Activated naive CD4-positive, alpha-beta T cell treated with anti-CD3 and anti-CD28 coated beads, Interleukin-2, amount 10 ng/mL, durations not matched to agents 7 days and 5 days (primary cell): Measurements from ENCODE around the gene COL8A1.

ENCODE experiments used
- CTCF ChIA-PET: fragments of 350-600 bp; sonication (Branson Sonifier 250); formaldehyde crosslinking; loops from one replicate; lab custom pipeline; 2021; ENCODE audit warnings: antibody characterized with exemption; lab: Charles Lee
- DNase-seq: peaks from one replicate; pipeline ENCODE4 v3.0.0-alpha.2; 2020
- H3K27ac Mint-ChIP-seq: one replicate; pipeline ENCODE4 v1.8.0; 2021; ENCODE audit warnings: mild to moderate bottlenecking, moderate library complexity, mixed read lengths
- H3K27me3 Mint-ChIP-seq: one replicate; pipeline ENCODE4 v1.8.0; 2021; ENCODE audit warnings: mild to moderate bottlenecking, mixed read lengths
- H3K36me3 Mint-ChIP-seq: one replicate; pipeline ENCODE4 v1.8.0; 2021; ENCODE audit warnings: mixed read lengths
- H3K4me1 Mint-ChIP-seq: one replicate; pipeline ENCODE4 v1.8.0; 2021; ENCODE audit warnings: mixed read lengths
- H3K4me3 Mint-ChIP-seq: one replicate; pipeline ENCODE4 v1.8.0; 2021; ENCODE audit warnings: mild to moderate bottlenecking, moderate library complexity, mixed read lengths
- H3K9me3 Mint-ChIP-seq: one replicate; pipeline ENCODE4 v1.8.0; 2021; ENCODE audit warnings: mixed read lengths

The COL8A1 gene

GRCh38 chr3:99810403-99810802 is 172.0 kb downstream of the COL8A1 start:
- CTCF ChIA-PET = interaction anchor here (1.2 kb wide), 1 partner anchor 16 kb away, joined by 3 read pairs; no protein-coding TSS in a partner anchor
- H3K27ac Mint-ChIP-seq = no peak overlapping the region

GRCh38 chr3:99817047-99817436 is 178.6 kb downstream of the COL8A1 start:
- Mint-ChIP-seq H3K27ac (peak overlapping the region; percentile 96), H3K36me3 (no peaks in the 10 kb centered on the region), H3K27me3 (peaks cover 6% of the 10 kb centered on the region), H3K4me1 (peaks cover 37% of the 10 kb centered on the region), H3K9me3 (no peaks in the 10 kb centered on the region), H3K4me3 (peak overlapping the region; percentile 92)
- CTCF ChIA-PET = interaction anchor here (0.9 to 1.2 kb wide), 4 partner anchors 8 to 893 kb away, joined by 3 to 5 read pairs (median 4); partner anchors contain the start of gene TFG
- peak; percentile 25 for DNase-seq

More at GRCh38 chr3:99810403-99810802, 172.0 kb downstream of the COL8A1 start:
- Mint-ChIP-seq H3K27me3 (peaks cover 11% of the 10 kb centered on the region), H3K4me1 (no peaks in the 10 kb centered on the region), H3K4me3 (no peak overlapping the region), H3K9me3 (peaks cover 5% of the 10 kb centered on the region), H3K36me3 (peaks cover 2% of the 10 kb centered on the region)
- no peak for DNase-seq

GRCh38 chr3:99817437-99818240 is 179.2 kb downstream of the COL8A1 start, which contains the start of gene CMSS1:
CMSS1 (plus strand) TSS chr3:99817862.
- H3K9me3 Mint-ChIP-seq = no peaks in the 10 kb centered on the region

GRCh38 chr3:99818818-99819217 is 180.4 kb downstream of the COL8A1 start:
- Mint-ChIP-seq H3K4me1 (peaks cover 37% of the 10 kb centered on the region), H3K27ac (peak overlapping the region; percentile 96), H3K27me3 (no peaks in the 10 kb centered on the region), H3K9me3 (no peaks in the 10 kb centered on the region), H3K4me3 (peak overlapping the region; percentile 92), H3K36me3 (no peaks in the 10 kb centered on the region)
- DNase-seq = no peak
- CTCF ChIA-PET = interaction anchor here (1.8 kb wide), 1 partner anchor 13 kb away, joined by 8 read pairs; no protein-coding TSS in a partner anchor

More at GRCh38 chr3:99817437-99818240, 179.2 kb downstream of the COL8A1 start, which contains the start of gene CMSS1:
- Mint-ChIP-seq H3K27me3 (no peaks in the 10 kb centered on the region), H3K27ac (peak within 1 kb of the TSS; percentile 96), H3K4me1 (peaks cover 37% of the 10 kb centered on the region), H3K4me3 (peak within 1 kb of the TSS; percentile 92), H3K36me3 (no peaks in the 10 kb centered on the region)
- DNase-seq = peak; percentile 97
- CTCF ChIA-PET = interaction anchor here (0.9 to 1.8 kb wide), 6 partner anchors 8 to 892 kb away, joined by 3 to 8 read pairs (median 4); partner anchors contain the start of gene TFG

- Mint-ChIP-seq H3K9me3 (no peaks in the 10 kb centered on the region), H3K4me1 (peaks cover 13% of the 10 kb centered on the region), H3K27me3 (no peaks in the 10 kb centered on the region), H3K27ac (no peak overlapping the region), H3K36me3 (no peaks in the 10 kb centered on the region), H3K4me3 (no peak overlapping the region)
- DNase-seq = no peak
- CTCF ChIA-PET = interaction anchor here (1.0 to 4.4 kb wide), 2 partner anchors 7 to 430 kb away, joined by 3 to 25 read pairs; no protein-coding TSS in a partner anchor
Observed at GRCh38 chr3:99823723-99824711, 185.6 kb downstream of the COL8A1 start.

- no peaks in the 10 kb centered on the region for H3K27me3 Mint-ChIP-seq
- no peaks in the 10 kb centered on the region for H3K36me3 Mint-ChIP-seq
- DNase-seq = no peak
- H3K27ac Mint-ChIP-seq = no peak overlapping the region
- H3K9me3 Mint-ChIP-seq = no peaks in the 10 kb centered on the region
- H3K4me3 Mint-ChIP-seq = no peak overlapping the region
- CTCF ChIA-PET = no interaction called here
- H3K4me1 Mint-ChIP-seq = peaks cover 6% of the 10 kb centered on the region
Observed at GRCh38 chr3:99825004-99825640, 186.7 kb downstream of the COL8A1 start.

GRCh38 chr3:99829844-99830243 is 191.4 kb downstream of the COL8A1 start:
- H3K9me3 Mint-ChIP-seq = no peaks in the 10 kb centered on the region
- no peaks in the 10 kb centered on the region for H3K36me3 Mint-ChIP-seq
- DNase-seq = no peak
- CTCF ChIA-PET = interaction anchor here (1.2 to 1.9 kb wide), 2 partner anchors 424 to 633 kb away, joined by 3 to 5 read pairs; no protein-coding TSS in a partner anchor
- H3K4me3 Mint-ChIP-seq = no peak overlapping the region
- H3K27ac Mint-ChIP-seq = no peak overlapping the region
- H3K4me1 Mint-ChIP-seq = no peaks in the 10 kb centered on the region
- H3K27me3 Mint-ChIP-seq = no peaks in the 10 kb centered on the region

- CTCF ChIA-PET = interaction anchor here (1.1 to 5.3 kb wide), 4 partner anchors 9 to 421 kb away, joined by 3 to 42 read pairs (median 4); no protein-coding TSS in a partner anchor
- Mint-ChIP-seq H3K4me1 (no peaks in the 10 kb centered on the region), H3K27ac (no peak overlapping the region), H3K36me3 (no peaks in the 10 kb centered on the region), H3K9me3 (no peaks in the 10 kb centered on the region), H3K27me3 (no peaks in the 10 kb centered on the region), H3K4me3 (no peak overlapping the region)
- DNase-seq = no peak
Observed at GRCh38 chr3:99833617-99834205, 195.3 kb downstream of the COL8A1 start.

GRCh38 chr3:99834211-99834957 is 196.0 kb downstream of the COL8A1 start:
- H3K27me3 Mint-ChIP-seq = no peaks in the 10 kb centered on the region
- H3K4me3 Mint-ChIP-seq = no peak overlapping the region
- DNase-seq = no peak
- H3K36me3 Mint-ChIP-seq = no peaks in the 10 kb centered on the region
- no peaks in the 10 kb centered on the region for H3K4me1 Mint-ChIP-seq
- H3K9me3 Mint-ChIP-seq = no peaks in the 10 kb centered on the region
- CTCF ChIA-PET = interaction anchor here (1.1 to 5.3 kb wide), 3 partner anchors 9 to 420 kb away, joined by 3 to 42 read pairs (median 6); no protein-coding TSS in a partner anchor
- H3K27ac Mint-ChIP-seq = no peak overlapping the region

GRCh38 chr3:99836681-99837080 is 198.3 kb downstream of the COL8A1 start:
- CTCF ChIA-PET = interaction anchor here (1.6 kb wide), 1 partner anchor 417 kb away, joined by 6 read pairs; no protein-coding TSS in a partner anchor

GRCh38 chr3:99837715-99838114 is 199.3 kb downstream of the COL8A1 start:
- Mint-ChIP-seq H3K4me3 (no peak overlapping the region), H3K4me1 (no peaks in the 10 kb centered on the region), H3K27ac (no peak overlapping the region), H3K9me3 (no peaks in the 10 kb centered on the region), H3K36me3 (no peaks in the 10 kb centered on the region), H3K27me3 (no peaks in the 10 kb centered on the region)
- CTCF ChIA-PET = interaction anchor here (1.6 kb wide), 1 partner anchor 416 kb away, joined by 6 read pairs; no protein-coding TSS in a partner anchor
- DNase-seq = no peak

More at GRCh38 chr3:99836681-99837080, 198.3 kb downstream of the COL8A1 start:
- H3K36me3 Mint-ChIP-seq = no peaks in the 10 kb centered on the region
- H3K27ac Mint-ChIP-seq = no peak overlapping the region
- H3K27me3 Mint-ChIP-seq = no peaks in the 10 kb centered on the region
- no peaks in the 10 kb centered on the region for H3K9me3 Mint-ChIP-seq
- no peaks in the 10 kb centered on the region for H3K4me1 Mint-ChIP-seq
- no peak overlapping the region for H3K4me3 Mint-ChIP-seq
- no peak for DNase-seq

- no peak overlapping the region for H3K4me3 Mint-ChIP-seq
Observed at GRCh38 chr3:99838755-99839154, 200.4 kb downstream of the COL8A1 start.

More at GRCh38 chr3:99838755-99839154, 200.4 kb downstream of the COL8A1 start:
- Mint-ChIP-seq H3K36me3 (no peaks in the 10 kb centered on the region), H3K27me3 (no peaks in the 10 kb centered on the region), H3K4me1 (no peaks in the 10 kb centered on the region), H3K9me3 (no peaks in the 10 kb centered on the region), H3K27ac (no peak overlapping the region)
- CTCF ChIA-PET = interaction anchor here (1.2 kb wide), 1 partner anchor 230 kb away, joined by 3 read pairs; no protein-coding TSS in a partner anchor
- no peak for DNase-seq
